HG02938 (cell line): ENCODE results near the gene OR6B1.
"Not testable (repeated sequence)": the region's sequence is repeated elsewhere in the genome, so short reads cannot be mapped to it uniquely, and the experiment has no call there.

ENCODE experiments used
- ATAC-seq: cut with Tn5 transposase; IDR thresholded peaks from one replicate; pipeline ENCODE4 v1.9.1; 2021; ENCODE audit warnings: mild to moderate bottlenecking, moderate library complexity; ENCODE audit not compliant: unreplicated experiment

Gene OR6B1

DNA sequence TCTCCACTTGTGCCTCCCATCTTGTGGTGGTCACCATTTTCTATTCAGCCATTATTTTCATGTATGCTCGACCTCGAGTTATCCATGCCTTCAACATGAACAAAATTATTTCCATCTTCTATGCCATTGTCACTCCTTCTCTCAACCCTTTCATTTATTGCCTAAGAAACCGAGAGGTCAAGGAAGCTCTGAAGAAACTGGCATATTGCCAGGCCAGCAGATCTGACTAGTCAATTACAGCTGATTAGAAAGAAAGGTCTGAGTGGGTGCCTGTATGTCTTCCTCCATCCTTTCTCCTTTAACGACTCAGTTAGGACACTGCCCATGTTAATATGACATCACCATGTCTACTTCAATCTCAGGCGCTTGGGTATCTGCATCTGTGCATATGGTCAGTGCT is 4.6 kb downstream of the OR6B1 start:
- ATAC-seq: no peak

DNA sequence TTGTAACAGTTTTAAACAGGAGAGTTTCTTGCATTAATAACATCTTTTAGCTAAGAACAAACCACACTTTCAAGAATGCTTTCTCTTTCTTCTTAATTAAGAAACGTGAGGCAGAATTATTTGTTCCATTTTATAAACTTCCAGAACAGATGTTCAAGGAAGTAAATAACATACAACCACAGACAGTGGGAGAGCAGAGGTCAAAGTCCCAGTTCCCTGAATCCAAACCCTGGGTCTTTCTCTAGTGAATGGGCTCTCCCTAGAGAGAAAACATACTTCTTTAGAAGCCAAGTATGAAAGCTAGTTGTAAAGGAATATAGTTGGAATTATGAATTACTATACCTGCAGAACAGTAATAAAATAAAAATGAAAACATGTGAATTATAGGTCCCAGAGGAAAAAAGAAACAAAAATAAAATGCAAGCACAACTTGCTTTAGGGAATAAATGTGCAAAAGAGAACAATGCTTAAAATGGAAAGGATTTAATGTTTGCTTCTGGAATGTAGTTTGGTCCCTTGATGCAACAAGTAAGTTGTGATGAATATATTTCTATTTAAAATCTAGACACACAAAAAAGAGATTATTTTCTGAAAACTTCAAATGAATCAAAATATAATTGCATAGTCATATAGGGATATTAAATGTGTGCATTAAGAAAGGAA is 6.0 kb downstream of the OR6B1 start:
- ATAC-seq: no peak

DNA sequence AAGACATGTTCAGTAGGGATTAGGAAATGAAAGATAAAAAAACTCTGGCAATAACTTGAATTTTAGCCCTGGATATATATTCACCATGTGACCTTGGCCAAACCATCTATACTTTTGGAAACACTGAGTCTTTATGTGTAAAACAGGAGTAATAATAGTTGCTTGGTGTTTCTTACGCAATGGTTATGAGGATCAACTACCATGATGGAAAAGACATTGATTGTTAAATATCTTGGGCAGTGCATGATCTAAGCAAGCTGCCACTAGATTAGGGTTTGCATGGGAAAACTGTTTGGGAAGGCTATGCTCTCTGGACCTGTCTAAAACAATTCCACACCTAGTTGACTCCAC is 6.5 kb downstream of the OR6B1 start:
- ATAC-seq: no peak

DNA sequence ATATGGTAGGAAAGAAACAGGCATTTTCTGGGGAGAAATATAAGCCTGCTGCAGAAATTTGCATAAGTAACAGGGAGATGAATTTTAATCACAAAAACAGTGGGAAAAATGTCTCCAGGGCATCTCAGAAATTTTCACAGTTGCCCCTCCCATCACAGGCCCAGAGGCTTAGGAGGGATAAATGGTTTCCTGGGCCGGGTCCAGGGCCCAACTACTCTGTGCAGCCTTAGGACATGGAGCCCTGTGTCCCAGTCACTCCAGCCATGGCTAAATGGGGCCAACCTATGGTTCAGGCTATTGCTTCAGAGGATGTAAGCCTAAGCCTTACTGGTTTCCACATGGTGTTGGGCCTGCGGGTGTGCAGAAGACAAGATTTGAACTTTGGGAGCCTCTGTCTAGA is 9.2 kb downstream of the OR6B1 start:
- no peak for ATAC-seq

DNA sequence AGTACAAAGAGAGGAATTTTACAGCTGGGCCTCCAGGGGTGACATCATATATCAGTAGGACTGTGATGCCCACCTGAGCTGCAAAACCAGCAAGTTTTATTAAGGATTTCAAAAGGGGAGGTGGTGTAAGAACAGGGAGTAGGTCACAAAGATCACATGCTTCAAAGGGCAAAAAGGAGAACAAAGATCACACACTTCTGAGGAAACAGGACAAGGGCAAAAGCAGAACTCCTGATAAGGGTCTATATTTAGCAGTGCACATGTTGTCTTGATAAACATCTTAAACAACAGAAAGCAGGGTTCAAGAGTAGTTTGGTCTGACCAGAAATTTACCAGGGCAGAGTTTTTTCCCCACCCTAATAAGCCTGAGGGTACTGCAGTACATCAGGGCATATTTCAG is 9.9 kb downstream of the OR6B1 start:
- ATAC-seq: not testable (repeated sequence)

DNA sequence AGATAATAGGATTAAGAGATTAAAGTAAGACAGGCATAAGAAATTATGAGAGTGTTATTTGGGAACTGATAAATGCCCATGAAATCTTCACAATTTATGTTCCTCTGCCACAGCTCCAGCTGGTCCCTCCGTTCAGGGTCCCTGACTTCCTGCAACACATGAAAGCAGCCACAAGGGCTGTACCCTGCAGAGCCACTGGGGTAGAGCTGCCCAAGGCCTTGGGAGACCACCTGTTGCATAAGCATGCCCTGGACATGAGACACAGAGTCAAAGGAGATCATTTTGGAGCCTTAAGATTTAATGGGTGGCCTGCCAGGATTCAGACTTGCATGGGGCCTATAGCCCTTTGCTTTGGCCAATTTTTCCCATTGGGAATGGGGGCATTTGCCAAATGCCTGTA is 10.7 kb downstream of the OR6B1 start:
- ATAC-seq: not testable (repeated sequence)

DNA sequence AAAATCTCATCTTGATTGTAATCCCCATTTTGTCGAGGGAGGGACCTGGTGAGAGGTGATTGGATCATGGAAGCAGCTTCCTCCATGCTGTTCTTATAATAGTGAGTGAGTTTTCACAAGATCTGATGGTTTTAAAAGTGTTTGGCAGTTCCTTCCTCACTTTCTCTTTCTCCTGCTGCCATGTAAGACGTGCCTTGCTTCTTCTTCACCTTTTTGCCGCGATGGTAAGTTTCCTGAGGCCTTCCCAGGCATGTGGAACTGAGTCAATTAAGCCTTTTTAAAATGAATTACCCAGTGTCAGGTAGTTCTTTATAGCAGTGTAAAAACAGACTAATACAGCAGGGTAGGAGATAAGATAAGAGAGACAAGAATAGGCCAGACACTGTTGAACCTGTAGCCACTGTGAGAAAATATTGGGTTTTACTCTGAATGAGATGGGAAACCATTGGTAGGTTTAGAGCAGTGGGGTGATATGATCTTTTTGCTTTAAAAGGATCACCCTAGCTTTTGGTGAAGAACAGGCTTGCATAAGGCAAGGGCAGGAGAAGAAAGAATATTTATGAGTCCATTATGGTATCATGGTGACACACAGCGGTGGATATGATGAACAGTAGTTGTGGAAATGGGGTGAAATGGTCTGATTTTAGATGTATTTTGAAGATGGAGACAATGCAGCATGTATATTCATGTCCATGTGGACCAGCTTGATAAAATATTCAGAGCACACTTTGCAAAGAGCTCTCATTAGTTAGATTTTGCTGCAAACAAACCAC is 11.5 kb downstream of the OR6B1 start:
- ATAC-seq: no peak

DNA sequence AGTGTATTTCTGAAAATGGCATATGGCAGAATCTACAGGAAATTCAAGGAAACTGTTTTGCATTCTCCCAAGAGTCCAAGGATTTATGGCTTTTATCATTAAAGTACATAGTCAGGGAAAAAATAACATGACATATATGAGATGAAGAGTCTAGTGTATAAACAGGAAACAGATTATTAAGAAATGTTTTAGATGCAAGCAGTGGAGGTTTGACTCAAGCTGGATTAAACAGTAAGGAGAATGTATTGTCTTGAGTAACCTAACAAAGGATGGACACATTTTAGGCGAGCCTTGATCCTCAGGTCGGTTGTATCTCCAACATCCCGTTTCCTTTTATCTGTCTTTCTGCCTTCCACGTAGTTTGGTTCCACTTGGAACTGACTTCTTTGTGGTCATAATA is 17.9 kb downstream of the OR6B1 start:
- no peak for ATAC-seq

DNA sequence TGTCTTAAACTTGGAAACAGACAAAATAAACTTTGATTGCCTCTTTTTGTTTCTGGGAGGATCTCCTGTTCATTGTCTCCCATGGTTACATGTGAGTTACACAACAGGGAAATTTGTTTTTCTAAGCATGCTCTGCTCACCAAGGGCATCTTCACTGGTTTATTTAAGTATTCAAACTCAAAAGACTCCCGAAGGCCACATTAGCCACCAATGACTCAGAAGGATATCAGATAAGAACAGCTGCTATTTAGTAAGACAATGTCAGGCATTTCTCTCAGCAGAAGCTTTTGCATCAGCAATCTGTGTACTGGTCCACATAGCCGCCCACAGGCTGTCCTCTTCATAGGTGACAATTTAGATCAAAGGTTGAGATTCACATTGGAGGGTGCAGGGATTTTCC is 19.3 kb downstream of the OR6B1 start:
- no peak for ATAC-seq

DNA sequence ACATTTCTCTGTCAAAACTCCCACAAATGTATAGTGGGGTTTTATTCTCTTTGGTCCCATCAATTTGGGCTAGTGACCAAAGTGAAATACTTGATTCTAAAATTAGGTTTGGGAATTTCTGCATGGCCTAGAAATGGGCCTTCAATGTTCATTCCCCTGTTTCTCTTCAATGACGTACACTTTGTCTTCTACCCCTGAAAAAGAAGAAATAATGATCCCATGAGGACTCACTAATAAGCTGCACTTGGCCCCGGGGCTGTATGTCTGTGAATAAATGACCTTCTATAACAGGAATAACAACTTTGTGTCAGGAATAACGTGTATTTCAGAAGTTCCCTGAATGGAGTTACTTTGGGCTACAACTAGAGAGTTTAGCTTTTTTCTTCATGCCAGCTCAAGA is 20.2 kb downstream of the OR6B1 start:
- no peak for ATAC-seq

DNA sequence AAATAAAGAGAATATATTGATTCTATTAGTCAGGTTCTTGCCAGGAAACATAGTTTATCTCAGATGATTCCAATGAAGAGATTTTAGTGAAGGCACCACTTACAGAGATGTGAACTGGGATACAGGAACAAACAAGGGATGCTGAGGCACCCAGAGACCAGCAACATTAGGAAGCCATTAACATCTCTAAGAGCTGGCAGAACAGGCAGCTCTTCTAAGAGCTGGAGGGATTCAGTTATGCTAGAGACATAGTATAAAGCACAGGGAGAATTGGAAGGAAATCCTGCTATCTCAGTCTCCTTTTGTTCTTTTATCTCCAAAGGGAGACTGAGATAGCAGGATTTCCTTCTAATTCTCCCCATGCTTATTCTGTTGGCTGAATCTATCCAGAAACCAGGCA is 22.0 kb downstream of the OR6B1 start:
- no peak for ATAC-seq

DNA sequence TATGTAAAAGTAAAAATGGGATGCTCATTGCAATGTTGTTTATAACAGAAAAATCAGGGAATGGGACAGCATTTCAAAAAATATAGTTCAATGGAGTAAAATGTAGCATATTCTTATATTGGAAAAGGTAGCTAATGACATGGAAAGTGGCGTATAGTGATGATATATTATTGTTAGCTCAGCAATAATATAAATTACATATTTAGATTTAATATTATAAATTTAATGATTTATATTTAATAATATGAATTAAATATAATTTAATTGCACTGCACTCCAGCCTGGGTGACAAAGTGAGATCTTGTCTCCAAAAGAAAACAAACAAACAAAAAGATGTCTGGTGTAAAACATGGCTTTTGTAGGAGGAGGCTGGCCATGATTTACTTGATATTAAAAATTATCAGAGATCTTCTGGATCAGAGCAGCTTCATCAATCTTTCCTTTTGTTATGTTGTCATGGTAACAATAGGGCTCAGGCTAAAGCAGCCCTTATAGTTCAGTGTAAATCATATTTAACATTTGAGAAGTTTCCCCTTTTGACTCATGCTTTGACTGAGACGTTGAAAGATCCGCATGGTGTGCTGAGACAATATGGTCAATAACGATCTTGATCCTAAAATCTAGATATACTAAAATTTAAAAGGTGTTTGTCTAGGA is 23.2 kb downstream of the OR6B1 start:
- no peak for ATAC-seq

DNA sequence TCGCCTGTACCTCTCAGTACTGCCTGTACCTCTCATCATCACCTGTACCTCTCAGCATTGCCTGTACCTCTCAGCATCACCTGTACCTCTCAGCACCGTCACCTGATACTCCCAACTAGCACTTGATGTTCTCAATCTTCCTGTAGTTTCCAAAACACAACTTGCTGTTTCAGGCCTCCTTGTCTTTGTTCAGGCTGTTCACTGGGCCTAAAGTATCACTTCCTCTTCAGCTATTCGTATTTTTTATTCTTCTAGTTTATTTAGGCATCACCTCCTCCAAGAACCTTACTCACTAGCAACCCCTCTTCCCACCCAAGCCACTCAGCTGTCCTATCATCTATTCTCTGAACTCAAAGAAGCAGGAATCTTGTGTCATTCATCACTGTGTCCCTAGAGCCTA is 24.1 kb downstream of the OR6B1 start:
- ATAC-seq: no peak

DNA sequence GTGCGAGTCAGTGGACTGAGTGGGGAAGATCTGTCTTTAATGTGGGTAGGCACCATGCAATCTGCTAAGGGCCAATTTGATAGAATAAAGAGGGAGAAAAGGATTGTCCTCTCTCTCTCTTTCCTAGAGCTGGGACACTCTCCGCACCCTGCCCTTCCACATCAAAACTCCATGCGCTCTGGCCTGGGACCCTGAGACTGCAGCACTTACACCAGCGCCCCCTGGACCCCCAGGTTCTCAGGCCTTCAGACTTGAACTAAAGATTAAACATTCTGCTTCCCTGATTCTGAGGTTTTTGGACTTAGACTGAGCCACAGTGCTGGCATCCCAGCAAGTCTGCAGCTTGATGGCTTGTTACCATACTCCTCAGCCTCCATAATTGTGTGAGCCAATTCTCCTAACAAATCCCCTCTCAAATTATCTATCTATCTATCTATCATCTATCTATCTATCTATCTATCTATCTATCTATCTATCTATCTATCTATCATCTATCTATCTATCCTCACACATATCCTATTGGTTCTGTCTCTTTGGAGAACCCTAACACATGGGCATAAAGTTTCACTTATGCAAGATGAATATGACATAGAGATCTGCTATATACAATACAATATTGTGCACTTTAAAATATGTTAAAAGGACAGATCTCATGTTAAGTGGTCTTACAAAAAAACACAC is 26.2 kb downstream of the OR6B1 start:
- no peak for ATAC-seq

DNA sequence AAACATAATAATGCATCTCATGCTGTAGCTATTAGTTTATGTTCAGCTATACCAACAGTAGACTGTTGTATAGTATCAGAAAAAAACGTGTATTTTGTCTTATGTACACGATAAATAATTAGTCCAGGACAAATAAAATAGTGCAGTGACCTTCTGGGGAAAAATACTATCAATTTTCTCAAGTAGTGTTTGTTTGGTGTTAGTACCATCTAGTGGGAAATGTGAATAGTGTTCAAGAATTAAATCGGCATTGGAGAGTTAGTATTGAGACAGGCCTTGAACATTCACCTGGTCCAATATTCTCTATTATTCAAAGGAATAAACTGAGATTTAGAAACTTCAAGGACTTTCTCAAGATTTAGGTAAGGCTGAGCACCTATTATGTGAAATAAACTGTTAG is 26.9 kb downstream of the OR6B1 start:
- ATAC-seq: no peak

DNA sequence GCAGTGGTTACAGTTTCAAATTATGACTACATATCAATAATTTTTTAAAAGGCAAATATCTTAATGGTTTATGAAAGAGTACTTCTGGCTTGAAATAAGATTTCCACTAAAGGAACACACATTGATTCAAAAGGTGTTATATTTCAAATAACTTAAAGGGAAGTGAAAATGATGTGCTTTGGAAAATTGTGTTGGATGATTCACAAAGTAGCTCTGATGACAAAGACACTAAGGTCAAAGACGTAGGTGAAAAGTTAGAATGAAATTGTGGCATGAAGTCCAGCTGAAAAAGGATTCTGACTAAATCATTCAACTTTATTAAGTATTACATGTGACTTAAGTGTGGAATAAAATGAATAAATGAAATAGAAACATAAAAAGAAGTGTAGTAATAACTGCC is 27.9 kb downstream of the OR6B1 start:
- ATAC-seq: no peak

DNA sequence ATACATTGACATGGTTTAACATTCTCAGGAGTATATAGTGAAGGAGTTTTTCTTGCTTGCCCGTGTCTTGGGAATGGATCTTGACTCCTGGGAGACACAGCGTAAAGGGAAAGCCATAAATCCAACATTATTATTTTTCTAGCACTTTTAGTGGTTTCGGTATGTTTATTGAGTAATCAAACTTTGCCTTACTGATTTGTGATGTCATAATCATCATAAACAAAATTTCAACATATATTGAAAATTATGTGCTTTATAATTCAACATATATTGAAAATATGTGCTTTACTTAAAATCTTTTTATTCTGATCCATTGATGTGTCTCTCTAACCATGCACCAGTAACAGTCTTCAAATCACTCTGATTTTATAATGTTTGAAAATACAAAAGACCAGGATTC is 28.4 kb downstream of the OR6B1 start:
- no peak for ATAC-seq

DNA sequence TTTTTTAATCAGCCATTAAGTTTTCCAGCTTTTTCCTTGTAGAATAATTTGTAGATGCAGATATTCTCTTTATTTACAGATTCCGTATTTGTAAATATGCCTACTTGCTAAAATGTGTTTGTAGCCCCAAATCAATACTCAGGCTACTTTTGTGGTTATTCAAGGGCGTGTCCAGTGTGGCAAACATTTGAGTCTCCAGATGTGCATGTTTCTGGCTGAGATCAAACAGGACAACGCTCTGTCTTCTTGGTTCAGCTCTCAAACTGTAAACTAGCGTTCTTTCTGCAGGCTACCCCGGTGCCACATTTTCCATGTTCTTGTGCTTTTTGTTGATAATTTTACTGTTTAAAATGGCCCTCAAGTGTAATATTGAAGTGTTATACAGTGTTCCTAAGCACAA is 32.4 kb downstream of the OR6B1 start:
- ATAC-seq: no peak

DNA sequence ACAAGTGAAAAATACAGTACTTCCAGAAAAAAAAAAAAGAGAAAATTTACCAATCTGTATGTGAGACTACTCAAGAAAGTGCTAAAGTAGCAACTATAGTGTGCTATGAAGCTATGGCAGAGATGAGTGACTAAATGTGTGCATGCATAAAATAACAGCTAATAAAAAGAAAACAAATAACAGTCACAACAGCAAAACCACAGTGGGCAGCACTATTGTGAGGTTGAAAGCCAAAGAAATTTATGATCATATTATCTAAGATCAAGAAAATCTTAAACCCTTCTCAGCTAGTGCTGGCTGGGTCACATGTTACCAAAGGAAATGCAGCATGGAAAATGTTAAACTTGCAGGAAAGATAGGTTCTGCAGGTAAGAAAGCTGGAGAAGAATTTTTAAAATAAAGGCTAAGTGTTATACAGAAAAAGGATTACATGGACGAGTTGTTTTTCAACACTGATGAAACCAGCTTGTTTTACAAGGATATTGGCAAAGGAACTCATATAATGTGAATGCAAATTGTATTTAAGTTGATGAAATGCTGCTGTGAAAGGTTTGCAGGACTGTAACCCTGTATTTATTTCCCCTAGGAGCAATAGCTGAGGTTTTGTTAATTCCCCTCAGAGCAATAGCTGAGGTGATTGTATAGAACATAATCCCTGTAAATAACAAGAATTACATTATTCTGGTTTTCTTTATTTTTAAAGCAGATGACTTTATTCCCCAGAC is 33.0 kb downstream of the OR6B1 start:
- ATAC-seq: no peak

DNA sequence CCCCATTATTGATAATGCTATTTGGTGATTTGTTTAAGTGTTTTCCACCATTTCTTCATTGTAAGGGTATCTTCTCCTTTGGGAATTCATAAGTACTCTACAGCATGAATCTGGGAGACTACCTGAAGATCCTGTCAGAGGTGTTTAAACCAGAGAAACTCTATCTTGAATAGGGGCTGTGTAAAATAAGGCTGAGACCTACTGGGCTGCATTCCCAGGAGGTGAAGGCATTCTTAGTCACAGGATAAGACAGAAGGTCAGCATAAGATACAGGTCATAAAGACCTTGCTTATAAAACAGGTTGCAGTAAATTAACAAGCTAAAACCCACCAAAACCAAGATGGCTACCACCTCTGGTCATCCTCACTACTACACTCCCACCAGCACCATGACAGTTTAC is 35.3 kb downstream of the OR6B1 start:
- ATAC-seq: no peak

DNA sequence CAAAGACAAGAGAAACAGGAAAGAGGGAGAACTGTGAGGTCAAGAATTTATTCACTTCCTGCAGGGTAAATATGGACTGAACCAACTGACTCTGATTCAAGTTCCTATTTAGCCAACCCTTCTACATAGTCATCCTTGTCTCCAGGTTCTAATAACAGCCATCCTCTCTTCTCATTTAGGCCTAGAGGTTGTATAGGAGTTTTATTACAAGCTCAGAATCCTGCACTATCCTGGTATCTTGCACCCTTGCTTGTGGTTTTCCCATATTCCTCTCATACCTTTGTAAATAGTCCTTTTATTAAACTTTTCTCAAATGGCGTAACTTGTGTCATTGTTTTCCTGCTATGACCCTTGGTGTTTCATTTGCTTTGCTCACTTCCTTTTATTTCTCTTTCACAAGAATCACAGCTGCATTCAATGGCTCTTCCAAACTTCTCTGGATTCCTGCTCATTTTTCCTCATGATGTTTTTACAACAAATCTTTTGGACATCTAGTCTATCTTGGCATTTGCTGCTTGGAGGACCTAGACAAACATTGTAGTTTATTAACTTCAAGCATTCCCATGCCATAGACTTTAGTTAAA is 36.3 kb downstream of the OR6B1 start:
- ATAC-seq: no peak
